ENCODE measurements around the gene UBR3. TPM values are rescaled to one million over a fixed set of nuclear protein-coding genes. Genes with fewer than 3 reads are reported as not detected.
"Not testable (repeated sequence)": the region's sequence is repeated elsewhere in the genome, so short reads cannot be mapped to it uniquely, and the experiment has no call there.

Gene UBR3
- total RNA-seq, 1 experiment from 2014 or later, result 25.5 TPM

DNA sequence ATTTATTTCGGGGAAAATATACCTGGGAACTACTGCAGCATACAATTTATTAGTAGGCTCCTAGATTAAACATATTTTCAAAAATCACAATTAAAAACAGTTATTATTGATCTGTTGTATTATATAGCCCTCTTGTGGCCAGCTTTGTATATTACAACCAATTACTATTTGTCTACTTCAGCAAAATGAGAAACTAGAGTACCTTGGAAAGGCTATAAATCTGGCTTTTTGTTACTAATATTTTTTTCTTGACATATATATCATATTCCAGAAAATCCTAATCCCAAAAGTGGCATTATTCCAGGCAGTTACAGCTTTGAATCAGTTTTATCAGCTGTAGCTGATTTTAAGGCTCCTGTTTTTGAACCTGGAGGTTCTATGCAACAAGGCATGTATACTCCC is 101.2 kb downstream of the UBR3 start:
- DNase-seq (ENCODE audit: extremely low read depth, low read depth), result peak; percentile 50

DNA sequence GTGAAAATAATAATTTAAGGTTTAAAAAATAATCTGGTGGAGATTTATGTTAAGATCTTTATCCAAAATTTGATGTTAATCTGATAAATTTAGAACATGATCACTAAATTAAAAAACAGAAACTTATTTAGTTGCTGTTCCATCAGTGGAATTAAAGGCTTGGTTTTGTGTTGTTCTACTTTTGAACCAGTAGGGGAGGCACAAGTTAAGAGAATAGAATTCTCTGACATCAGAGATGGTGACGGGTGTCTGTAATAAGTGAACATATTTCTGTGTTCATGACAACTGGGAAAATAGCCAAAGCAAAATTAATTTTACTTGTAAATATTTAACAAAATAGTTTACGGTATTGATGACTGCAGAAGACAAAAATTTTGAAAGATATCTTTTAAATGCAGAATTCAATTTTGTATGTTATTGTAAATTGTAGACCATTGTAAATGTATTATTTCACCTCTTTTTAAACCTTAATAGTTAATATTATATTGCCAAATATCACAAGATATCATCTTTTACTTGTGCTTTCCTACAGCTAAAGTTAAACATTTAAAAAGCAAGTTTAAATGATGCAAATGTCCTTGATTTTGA is 106.0 kb downstream of the UBR3 start:
- peak; percentile 45 for DNase-seq (ENCODE audit: extremely low read depth, low read depth)

DNA sequence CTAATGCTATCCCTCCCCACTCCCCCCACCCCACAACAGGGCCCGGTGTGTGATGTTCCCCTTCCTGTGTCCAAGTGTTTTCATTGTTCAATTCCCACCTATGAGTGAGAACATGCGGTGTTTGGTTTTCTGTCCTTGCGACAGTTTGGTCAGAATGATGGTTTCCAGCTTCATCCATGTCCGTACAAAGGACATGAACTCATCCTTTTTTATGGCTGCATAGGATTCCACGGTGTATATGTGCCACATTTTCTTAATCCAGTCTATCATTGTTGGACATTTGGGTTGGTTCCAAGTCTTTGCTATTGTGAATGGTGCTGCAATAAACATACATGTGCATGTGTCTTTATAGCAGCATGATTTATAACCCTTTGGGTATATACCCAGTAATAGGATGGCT is 109.4 kb downstream of the UBR3 start:
- DNase-seq (ENCODE audit: extremely low read depth, low read depth), result not testable (repeated sequence)

DNA sequence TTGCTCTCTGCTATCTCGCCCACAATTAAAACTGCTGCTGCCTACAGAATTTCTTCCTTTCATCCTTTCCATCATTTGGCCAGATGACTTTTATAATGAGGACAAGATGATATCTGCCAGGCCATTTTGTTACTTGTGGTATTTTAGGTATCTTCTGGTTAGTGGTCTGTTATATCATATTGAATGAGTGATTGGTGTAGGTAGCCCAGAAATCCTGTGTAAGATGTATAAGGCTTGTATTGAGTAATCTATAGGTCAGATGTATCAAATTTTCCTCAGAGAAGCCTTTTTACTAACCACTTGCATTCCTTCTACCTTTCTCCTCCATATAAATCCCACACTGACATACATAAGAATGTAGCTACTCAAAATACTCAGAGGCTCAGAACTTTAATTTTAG is 118.3 kb downstream of the UBR3 start:
- DNase-seq (ENCODE audit: extremely low read depth, low read depth), result no peak

DNA sequence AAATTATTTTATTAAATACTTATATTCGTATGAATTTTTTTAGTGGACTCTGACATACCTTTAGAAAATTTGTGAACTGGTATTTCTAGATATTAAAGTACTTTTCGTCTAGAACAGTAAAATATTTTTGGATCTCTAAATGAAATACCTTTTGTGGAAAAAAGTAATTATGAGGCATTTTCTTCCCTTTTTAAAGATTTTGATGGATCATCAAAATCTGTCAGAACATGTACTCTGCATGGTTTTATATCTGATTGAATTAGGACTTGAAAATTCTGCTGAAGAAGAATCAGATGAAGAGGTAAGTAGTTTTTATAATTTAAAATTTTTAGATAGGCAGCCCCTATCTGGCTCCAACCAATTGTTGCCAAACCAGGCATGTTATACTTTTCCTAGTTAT is 118.8 kb downstream of the UBR3 start:
- DNase-seq (ENCODE audit: extremely low read depth, low read depth), result no peak

DNA sequence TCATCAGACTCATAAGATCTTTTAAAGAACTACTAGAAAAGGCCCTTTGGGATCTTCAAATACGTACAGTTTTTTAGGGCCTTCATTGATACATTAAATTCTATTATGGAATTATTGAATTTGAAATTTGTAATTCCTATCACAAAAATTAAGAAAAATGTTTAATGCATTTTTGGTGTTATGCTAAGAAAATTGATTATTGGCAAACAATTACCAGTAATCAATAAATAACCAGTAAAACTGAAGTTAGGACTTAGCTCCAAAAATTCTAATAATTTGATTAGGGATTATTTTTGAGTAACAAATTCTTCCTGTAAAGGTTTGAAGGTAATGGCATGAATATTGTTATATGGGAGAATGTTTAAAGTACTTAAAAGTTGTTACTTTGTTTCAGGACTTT is 119.3 kb downstream of the UBR3 start:
- no peak for DNase-seq (ENCODE audit: extremely low read depth, low read depth)

DNA sequence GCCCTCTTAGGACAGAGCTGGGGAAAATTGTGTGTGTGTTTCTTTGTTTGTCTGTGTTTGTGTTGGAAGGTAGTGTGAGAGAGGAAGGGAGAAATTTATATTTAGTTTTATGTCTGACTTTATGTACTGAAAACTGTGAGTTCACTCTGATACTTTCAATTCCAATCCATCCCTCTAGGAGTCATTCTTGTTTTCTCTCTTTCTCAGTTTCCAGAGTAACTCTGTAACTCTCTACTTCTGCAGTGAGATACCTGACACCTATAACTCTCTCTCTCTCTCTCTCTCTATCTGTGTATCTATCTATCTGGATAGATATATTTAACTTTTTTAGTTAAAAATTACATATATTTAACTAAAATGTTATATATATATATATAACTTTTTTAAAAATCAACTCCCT is 128.7 kb downstream of the UBR3 start:
- DNase-seq (ENCODE audit: extremely low read depth, low read depth), result no peak

DNA sequence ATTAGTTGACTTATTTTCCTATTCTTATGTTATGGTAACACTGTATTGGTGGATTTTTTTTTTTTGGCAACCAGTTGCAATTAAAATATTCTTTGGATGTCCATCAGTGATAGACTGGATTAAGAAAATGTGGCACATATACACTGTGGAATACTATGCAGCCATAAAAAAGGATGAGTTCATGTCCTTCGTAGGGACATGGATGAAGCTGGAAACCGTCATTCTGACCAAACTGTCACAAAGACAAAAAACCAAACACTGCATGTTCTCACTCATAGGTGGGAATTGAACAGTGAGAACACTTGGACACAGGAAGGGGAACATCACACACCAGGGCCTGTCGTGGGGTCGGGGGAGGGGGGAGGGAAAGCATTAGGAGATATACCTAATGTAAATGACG is 130.0 kb downstream of the UBR3 start:
- not testable (repeated sequence) for DNase-seq (ENCODE audit: extremely low read depth, low read depth)

DNA sequence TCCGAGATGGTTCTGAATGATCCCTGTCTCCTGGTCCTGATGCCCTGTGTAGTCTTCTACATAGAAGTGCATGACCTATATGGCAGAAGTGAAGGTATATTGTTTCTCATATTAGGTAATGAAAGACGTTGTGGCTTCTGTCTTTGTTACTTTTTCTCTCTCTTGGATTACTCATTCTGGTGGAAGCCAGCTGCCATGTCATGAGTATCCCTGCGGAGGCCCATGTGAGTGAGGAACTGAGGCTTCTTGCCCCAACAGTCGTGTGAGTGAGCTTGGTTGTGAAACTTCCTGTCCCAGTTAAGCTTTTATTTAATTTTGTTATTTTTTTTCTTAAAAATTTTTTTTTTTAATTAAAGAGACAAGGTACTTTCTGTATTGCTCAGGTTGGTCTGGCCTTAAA is 134.7 kb downstream of the UBR3 start:
- DNase-seq (ENCODE audit: extremely low read depth, low read depth), result no peak

DNA sequence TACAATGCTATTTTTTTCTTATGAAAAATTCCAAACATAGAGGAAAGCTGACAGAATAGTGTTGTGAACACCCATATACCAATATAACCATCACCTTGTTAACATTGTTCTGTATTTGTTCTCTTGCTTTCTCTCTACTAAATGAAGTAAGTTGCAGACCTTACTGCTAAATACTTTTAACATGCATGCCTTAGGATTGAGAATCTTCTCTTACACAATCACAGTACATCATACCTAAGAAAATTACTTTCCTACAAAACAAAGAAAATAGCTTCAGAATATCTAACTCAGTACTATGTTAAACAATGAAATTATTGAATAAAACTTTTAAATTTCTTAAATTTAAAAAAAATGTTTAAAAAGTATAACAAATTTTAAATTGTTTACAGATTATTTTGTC is 136.5 kb downstream of the UBR3 start:
- DNase-seq (ENCODE audit: extremely low read depth, low read depth), result no peak

DNA sequence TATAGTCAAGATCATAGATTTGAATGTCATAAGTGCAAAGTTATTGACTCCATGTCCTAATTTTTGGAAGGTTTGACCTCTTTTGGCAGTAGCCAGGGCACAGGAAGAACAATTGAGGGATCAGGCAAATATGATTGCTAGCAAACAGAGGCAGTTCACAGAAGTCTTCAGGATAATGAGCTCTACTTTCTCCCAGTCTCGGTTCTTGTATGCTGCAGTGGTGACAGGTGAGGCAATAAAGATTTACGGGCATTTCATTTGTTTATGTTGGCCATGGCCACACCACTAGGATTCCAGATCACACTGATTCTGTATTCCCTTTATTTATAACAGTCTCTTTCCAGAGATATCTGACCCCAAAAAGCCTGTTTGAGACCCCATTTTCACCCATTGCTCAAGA is 137.5 kb downstream of the UBR3 start:
- no peak for DNase-seq (ENCODE audit: extremely low read depth, low read depth)

DNA sequence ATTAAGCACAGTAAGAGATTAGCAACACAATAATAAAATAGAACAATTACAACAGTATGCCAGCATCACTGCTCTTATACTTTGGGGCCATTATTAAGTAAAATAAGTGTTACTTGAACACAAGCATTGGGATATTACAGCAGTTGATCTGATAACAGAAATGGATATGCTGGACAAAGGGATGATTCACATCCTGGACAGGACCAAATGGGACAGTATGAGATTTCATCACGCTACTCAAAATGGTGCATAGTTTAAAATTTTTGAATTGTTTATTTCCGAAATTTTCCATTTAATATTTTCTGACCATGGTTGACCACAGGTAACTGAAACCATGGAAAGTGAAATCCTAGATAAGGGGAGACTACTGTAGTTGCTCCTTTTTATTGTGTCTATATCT is 138.2 kb downstream of the UBR3 start:
- DNase-seq (ENCODE audit: extremely low read depth, low read depth), result no peak

DNA sequence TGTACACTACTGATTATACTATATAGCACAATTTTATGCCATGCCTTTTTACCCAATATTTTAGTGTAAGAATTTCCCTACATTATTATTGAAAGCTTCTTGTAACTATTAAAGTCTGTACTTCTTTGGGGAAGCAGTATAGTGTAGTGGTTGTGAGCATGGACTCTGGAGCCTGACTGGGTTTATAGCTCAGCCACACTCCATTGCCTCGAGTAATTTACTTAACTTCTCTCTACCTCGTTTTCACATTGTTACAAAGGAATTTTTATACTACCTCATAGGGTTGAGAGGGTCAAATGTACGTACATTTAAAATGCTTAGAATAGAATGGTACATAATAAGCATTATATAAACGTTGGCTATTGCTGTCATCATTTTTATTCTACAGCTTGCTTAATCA is 139.2 kb downstream of the UBR3 start:
- no peak for DNase-seq (ENCODE audit: extremely low read depth, low read depth)

DNA sequence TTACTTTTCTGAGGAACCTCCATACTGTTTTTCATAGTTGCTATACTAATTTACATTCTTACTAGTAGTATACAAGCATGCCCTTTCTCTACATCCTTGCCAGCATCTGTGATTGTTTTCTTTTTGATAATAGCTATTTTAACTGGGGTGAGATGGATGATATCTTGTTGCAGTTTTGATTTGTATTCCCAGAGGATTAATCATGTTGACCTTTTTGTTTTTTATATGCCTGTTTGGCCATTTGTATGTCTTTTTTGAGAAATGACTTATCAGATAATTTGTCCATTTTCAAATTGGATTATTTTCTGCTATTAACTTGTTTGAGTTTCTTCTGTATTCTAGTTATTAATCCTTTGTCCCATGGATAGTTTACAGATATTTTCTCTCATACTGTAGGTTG is 141.5 kb downstream of the UBR3 start:
- DNase-seq (ENCODE audit: extremely low read depth, low read depth), result no peak

DNA sequence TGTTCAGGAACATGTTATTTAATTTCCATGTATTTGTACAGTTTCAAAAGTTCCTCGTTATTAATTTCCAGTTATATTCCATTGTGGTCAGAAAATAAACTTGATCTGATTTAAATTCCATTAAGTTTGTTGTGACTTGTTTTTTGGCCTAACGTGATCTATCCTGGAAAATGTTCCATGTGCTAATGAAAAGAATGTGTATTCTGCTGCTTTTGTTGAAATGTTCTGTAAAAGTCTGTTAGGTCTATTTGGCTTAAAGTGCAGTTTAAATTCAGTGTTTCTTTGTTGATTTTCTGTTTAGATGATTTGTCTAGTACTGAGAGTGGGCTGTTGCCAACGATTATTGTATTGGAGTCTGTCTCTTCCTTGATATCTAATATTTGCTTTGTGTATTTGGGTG is 148.0 kb downstream of the UBR3 start:
- DNase-seq (ENCODE audit: extremely low read depth, low read depth), result no peak

DNA sequence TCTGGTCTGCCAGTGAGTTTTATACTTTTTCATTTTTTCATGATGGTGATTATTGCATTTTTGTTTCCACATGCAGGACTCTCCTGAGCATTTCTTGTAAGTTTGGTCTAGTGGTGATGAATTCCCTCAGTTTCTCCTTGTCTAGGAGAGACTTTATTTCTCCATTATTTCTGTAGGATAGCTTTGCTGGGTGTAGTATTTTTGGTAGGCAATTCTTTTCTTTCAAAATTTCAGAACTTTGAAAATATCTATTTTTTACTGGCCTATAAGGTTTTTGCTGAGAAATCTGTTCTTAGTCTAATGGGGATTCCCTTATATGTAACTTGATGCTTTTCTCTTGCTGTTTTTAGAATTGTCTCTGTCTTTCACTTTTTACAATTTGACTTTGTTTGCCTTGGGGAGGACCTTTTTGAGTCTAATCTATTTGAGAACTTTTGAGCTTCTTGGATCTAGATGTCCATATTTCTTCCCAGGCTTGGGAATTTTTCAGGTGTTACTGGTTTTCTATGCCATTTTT is 149.1 kb downstream of the UBR3 start:
- DNase-seq (ENCODE audit: extremely low read depth, low read depth), result no peak

DNA sequence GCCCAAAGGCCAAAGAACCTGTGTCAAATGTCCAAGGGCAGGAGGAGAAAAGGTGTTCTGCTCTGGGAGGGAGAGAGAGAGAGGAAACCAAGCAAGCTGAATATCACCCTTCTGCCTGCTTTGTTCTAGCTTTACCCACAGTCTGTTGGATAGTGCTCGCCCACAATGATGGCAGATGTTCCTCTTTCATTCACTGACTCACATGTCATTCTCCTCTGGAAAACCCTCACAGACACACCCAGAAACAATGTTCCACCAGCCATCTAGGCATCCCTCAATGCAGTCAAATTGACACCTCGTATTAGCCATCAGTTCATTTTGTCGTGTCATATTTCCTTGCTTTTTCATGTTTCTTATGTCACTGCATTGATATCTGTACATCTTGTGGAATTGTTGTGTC is 150.3 kb downstream of the UBR3 start:
- DNase-seq (ENCODE audit: extremely low read depth, low read depth), result no peak

DNA sequence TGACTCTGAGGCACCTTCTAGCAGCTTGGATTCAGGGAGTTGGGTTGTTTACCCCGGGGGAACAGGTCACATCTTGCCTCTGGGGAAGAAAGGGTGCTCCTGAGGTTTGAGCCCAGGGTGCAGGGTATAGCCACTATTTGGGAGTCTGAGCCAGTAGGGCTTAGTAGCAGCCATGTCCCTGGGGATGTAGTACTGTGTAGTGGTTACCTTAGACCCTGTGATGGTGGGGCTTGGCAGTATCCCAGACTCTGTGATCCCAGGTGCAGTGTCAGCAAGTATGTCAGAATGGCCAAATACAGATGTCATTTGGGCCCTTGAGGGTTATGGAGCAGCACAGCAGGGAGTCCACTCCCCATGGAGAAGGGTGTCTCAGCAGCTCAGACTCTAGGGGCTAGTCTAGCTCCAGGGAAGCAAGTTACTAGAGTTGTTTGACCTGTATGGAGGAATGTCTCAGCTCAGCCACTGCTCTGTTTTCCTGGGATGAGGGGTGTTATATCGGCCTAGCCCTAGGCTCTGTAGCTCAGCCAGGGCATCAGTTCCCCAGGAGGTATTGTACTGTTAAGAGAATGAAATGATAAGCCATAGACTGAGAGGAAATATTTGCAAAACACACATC is 151.3 kb downstream of the UBR3 start:
- no peak for DNase-seq (ENCODE audit: extremely low read depth, low read depth)

DNA sequence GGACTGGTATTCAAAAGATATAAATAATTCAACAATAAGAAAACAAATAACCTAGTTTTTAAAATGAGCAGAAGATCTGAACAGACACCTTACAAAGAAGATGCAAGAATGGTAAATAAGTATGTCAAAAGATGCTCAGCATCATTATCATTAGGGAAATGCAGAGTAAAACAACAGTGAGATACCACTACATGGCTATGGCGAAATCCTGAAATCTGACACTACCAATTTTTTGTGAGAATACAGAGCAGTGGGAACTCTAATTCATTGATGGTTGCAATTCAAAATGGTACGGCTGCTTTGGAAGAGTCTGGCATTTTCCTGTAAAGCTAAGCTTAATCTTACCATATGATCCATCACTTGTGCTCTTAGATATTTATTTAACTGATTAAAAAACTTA is 151.8 kb downstream of the UBR3 start:
- no peak for DNase-seq (ENCODE audit: extremely low read depth, low read depth)

DNA sequence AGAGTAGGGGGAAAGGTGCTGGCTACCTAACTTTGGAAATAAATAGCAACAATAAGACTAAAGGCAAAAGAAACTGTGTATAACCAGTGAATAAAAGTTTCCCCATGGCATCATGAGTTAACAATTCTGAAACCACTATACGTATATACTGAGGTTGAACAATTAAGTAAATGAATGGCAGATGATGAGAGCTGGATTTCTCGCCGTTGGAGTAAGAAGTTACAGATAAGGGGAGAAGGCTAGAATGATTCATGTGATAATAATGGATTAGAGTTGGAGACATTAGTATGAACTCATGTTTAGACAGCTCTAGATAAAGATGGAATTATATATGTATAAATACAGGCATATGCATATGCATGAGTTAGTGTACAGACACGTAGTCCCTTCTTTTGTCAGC is 152.7 kb downstream of the UBR3 start:
- no peak for DNase-seq (ENCODE audit: extremely low read depth, low read depth)

DNA sequence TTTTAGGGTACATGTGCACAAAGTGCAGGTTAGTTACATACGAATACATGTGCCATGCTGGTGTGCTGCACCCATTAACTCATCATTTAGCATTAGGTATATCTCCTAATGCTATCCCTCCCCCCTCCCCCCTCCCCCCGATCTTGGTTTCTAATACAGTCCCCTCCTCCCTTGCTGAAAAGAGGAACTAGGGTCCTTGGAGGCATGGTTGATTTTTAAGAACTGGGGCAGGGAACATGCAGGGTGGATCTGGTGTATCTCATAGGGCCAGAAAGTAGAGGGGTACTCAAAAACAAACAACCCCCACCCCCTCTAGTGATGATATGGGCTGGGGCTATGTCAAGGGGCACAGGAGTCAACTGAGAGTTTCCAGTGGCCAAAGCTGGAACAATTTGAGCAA is 153.4 kb downstream of the UBR3 start:
- DNase-seq (ENCODE audit: extremely low read depth, low read depth), result no peak

DNA sequence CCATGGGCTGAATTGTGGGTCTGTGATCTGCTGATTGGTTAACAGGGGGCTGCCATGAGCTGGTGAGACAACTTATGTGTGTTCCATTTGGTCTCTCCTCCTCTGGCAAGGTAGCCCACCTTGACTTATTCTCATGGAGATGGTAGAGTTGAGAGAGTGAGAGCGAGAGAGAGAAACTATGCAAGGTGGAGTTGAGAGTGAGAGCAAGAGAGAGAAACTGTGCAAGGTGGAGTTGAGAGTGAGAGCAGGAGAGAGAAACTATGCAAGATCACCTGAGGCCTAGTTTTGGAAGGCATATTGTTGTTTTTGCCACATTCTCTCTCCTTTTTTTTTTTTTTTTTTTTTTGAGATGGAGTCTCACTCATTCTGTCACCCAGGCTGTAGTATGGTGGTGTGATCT is 155.7 kb downstream of the UBR3 start:
- DNase-seq (ENCODE audit: extremely low read depth, low read depth), result no peak

DNA sequence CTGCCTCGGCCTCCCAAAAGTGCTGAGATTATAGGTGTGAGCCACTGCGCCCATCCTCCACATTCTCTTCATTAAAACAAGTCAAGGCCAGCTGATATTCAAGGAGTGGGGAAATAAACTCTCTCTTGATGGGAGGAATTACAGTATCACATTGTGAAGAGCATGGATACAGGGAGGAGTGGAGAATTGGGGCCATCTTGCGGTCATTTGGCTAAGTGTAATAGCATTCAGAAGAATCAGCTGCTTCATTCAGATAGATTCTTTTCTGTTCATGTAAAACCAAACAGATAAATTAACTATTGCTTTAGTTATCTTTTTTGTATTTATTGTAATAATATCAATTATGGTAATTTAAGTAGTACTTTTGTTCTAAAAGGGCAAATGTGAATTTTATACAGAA is 156.3 kb downstream of the UBR3 start:
- DNase-seq (ENCODE audit: extremely low read depth, low read depth), result no peak
